Esophagus (tissue), 2 donors: ENCODE results near the gene RABL3. TPM values are rescaled to one million over a fixed set of nuclear protein-coding genes. Genes with fewer than 3 reads are reported as not detected.
"Not testable (repeated sequence)": the region's sequence is repeated elsewhere in the genome, so short reads cannot be mapped to it uniquely, and the experiment has no call there.

Experiments
- H3K27ac ChIP-seq, 2 donors: one replicate each; pipeline ENCODE4 v1.5.1; 2013; ENCODE audit warnings: low read depth in 2 of 2, mild to moderate bottlenecking in 2 of 2, inconsistent platforms in 1 of 2, low read length in 1 of 2, moderate library complexity in 1 of 2
- H3K27me3 ChIP-seq, 2 donors: one replicate each; pipeline ENCODE4 v1.6.1; 2013; ENCODE audit warnings: low read length in 2 of 2, control low read depth in 1 of 2, mild to moderate bottlenecking in 1 of 2; ENCODE audit not compliant: insufficient read depth in 2 of 2, control insufficient read depth in 1 of 2
- H3K36me3 ChIP-seq, 2 donors: one replicate each; pipeline ENCODE4 v1.6.1; 2013; ENCODE audit warnings: low read length in 1 of 2; ENCODE audit not compliant: control insufficient read depth in 2 of 2, insufficient read depth in 2 of 2
- H3K4me1 ChIP-seq, 2 donors: one replicate each; pipeline ENCODE4 v1.6.1; 2013; ENCODE audit warnings: low read length in 1 of 2; ENCODE audit not compliant: control insufficient read depth in 2 of 2, insufficient read depth in 2 of 2
- H3K4me3 ChIP-seq, 2 donors: one replicate each; pipeline ENCODE4 v1.5.1; 2013; ENCODE audit warnings: low read length in 2 of 2, mild to moderate bottlenecking in 2 of 2, low read depth in 1 of 2, moderate library complexity in 1 of 2
- H3K9me3 ChIP-seq, 2 donors: one replicate each; pipeline ENCODE4 v1.6.1; 2013; ENCODE audit warnings: mild to moderate bottlenecking in 2 of 2, low read depth in 1 of 2, low read length in 1 of 2, moderate library complexity in 1 of 2; ENCODE audit not compliant: control insufficient read depth in 2 of 2, insufficient read depth in 1 of 2
- WGBS, 2 donors: extraction: QIAGEN DNeasy Blood & Tissue Kit; methylation state at CpG; one replicate each; pipeline ENCODE4 v1.1.7; 2013; 5-methylcytosine and 5-hydroxymethylcytosine counted together
- polyA plus RNA-seq, 2 donors: library from polyadenylated mRNA; stranded (reverse); fragments of 200-250 nt; gene quantifications; one replicate each; pipeline ENCODE4 v1.2.3, GENCODE V29; 2013
- donor health status: healthy with polysubstance abuse.
- donor health status: Bipolar disorder and iron deficiency.

RABL3 gene
- polyA plus RNA-seq, 2 donors = 2.8 to 8.2 TPM

DNA sequence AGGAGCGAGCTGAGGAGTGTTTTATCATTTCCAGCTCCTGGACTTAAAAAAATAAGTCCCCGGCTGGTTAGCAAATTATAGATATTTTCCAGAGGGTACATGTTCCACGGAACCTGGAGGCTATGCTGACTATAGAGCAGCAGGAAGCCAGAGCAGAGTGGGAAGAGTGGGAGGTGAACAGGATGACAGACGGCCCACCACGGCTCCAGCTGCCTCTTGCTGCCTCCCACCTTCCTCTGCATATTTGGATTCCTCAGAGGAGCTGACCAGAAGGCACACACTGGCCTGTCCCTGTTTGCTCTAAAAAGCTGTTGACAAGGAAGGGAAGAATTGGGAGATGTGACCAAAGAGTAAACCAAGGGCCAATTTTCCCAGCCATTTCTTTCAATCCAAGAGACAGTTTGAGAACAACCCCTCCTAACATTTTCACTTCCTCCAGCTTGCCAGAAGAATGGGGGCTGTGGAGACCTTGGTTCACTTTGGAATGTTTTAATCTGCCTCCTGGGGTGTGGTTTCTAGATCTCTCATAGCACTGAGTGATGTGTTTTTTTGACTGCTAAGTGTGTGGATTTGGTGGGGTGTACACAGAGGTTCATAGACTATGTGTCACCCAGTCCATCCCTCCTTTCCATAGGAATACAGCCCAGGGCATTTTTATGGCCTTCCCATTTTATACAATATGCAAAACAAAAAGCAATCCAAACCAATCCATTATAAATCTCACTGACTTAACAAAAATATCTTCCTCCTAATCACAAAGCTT, 97.1 kb downstream of the RABL3 start:
- no peak overlapping the region for H3K27ac ChIP-seq
- WGBS, 2 donors = 57 to 70% methylated on average over 5 of the region's 5 CpGs

DNA sequence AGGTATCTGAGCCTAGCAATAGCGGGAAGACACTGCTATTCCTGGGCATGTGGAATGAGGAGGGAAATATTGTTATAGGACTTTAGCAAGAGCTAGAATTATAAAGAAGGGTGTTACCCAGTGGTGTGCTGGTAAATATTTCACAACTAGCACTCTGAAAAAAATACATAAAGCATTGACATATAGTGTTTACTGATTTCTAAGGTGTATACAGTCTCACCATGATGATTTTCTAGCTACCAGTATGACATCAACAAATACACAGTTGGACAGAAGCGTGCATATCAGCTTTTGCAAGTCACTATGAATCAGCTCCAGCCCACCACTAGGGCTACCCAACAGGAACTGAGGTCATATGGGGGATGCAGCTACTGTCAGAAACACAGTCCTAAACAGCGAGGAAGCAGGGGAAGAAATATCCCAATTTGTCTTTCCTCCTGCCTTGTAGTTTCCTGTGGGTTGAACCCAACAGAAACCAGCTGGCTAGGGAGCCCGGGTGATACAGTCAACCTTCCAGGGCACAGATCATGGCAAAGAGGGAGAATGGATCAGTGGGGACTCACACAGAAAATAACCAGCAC, 99.9 kb downstream of the RABL3 start:
- no peaks in the 10 kb centered on the region for H3K9me3 ChIP-seq
- 70 to 71% methylated on average over 4 of the region's 4 CpGs for whole genome bisulfite sequencing, 2 donors
- H3K27ac ChIP-seq = no peak overlapping the region
- no peaks in the 10 kb centered on the region for H3K36me3 ChIP-seq
- H3K4me3 ChIP-seq = no peak overlapping the region
- H3K4me1 ChIP-seq = no peaks in the 10 kb centered on the region
- H3K27me3 ChIP-seq = no peaks in the 10 kb centered on the region

More for the DNA sequence above, 97.1 kb downstream of the RABL3 start:
- Histone ChIP-seq H3K27me3 (no peaks in the 10 kb centered on the region), H3K4me1 (no peaks in the 10 kb centered on the region), H3K36me3 (no peaks in the 10 kb centered on the region), H3K4me3 (no peak overlapping the region), H3K9me3 (no peaks in the 10 kb centered on the region)

DNA sequence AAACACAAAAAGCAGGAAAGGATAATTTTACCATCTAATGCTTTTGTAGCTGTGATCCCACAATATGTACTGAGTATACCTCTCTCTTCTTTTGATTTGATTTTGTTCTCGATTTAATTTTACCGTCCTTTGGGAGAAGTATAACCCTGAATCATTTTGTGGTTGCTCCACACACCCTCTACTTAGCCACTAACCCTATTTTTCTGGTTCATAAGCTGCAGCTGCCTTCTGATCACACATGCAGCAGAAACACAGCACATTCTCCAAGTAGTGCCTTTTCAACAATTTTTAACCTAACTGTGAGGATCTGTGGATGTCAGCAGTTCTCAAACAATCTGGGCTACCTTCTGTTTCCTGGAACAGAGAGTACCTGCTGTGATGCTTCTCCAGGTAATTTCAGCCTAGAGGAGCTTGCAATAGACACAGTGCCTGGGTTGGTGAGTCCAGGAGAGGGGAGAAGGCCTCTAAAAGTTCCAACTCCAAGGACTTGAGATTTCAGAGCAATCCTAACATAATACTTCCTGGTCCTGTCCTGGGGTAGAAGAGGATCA, 100.5 kb downstream of the RABL3 start:
- Histone ChIP-seq H3K27me3 (no peaks in the 10 kb centered on the region), H3K9me3 (no peaks in the 10 kb centered on the region), H3K36me3 (no peaks in the 10 kb centered on the region), H3K4me1 (no peaks in the 10 kb centered on the region), H3K27ac (no peak overlapping the region), H3K4me3 (no peak overlapping the region)
- 95 to 100% methylated on average over 2 of the region's 2 CpGs for WGBS, 2 donors

DNA sequence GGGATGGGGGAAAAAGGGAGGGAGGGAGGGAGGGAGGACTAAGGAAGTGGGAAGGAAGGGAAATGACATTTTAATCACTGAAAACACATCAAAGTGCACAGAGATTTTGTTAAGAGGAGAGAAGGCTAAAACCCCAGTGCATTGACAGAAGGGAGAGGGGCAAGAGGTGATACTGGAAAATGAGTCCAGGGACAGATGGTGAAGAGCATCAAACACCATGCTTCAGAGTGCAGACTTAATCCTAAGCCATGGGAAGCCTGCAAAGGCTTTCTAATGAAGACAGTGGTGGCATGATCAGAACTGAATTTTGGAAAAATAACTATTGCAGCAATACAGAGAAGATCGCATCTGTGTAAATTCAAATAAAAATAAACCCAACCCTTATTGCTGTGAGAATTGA, 102.1 kb downstream of the RABL3 start:
- no peaks in the 10 kb centered on the region for H3K9me3 ChIP-seq
- WGBS, 2 donors = 88 to 93% methylated on average over 1 of the region's 1 CpG

GRCh38 chr3:120638820-120639219, 103.5 kb downstream of the RABL3 start:
- not testable (repeated sequence) for H3K4me1 ChIP-seq, H3K27me3 ChIP-seq, H3K4me3 ChIP-seq, H3K9me3 ChIP-seq, H3K27ac ChIP-seq, H3K36me3 ChIP-seq
- WGBS, 2 donors = 90 to 92% methylated on average over 4 of the region's 4 CpGs

More for the DNA sequence above, 102.1 kb downstream of the RABL3 start:
- no peak overlapping the region for H3K27ac ChIP-seq
- H3K4me3 ChIP-seq = no peak overlapping the region
- H3K4me1 ChIP-seq = no peaks in the 10 kb centered on the region
- no peaks in the 10 kb centered on the region for H3K36me3 ChIP-seq
- no peaks in the 10 kb centered on the region for H3K27me3 ChIP-seq

DNA sequence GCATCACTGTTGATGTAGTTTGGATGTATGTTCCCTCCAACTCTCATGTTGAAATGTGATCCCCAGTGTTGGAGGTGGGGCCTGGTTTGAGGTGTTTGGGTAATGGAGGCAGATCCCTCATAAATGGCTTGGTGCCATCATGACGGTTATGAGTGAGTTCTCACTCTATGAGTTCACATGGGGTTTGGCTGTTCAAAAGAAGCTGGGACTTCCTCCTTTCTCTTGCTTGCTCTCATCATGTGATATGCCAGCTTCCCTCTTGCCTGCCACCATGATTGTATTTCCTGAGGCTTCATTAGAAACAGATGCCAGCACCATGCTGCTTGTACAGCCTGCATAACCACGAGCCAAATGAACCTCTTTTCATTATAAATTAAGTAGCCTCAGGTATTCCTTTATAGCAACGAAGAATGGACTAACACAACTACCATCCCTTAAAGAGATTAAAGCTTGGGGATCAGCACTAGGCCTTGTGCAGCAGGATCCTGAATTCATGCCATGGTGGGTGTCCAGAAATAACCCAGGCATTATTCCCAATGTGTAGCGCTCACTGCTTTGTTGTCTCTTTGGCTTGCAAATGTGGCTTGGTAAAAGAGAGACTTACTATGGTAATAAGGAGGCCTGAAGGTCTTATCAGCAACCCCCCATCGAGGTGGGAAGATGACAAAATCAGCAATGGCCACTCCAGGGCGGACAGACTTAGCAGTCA, 104.3 kb downstream of the RABL3 start:
- 76 to 78% methylated on average over 6 of the region's 6 CpGs for WGBS, 2 donors
- H3K27me3 ChIP-seq = no peaks in the 10 kb centered on the region
- H3K27ac ChIP-seq = no peak overlapping the region
- no peaks in the 10 kb centered on the region for H3K4me1 ChIP-seq
- H3K36me3 ChIP-seq = no peaks in the 10 kb centered on the region
- no peaks in the 10 kb centered on the region for H3K9me3 ChIP-seq
- no peak overlapping the region for H3K4me3 ChIP-seq

DNA sequence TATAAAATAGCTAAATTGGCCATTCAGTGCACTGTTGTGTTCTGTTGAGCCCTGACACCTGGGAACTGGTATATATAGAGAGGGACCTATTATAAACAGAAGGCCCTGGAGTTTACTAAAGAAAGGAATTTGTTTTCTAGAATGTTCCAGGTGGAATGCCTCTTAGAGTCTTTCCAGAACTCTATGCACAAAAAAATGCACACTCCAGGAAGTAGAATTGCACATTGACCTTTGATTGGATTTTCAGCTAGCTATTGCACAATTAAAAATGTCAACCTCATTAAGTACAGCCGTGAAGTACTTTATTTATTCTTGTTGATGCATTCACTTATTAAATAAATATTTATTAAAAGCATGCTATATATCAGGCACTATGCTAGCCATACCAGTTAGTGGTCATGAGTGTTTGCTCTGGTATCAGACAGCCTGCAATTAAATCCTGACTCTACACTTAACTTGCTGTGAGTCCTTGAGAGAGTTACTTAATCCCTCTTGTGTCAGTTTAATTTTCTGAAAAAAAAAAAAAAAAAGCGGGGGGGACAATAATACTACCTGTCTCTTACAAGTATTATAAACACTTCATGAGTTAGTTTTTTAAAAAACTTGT, 105.4 kb downstream of the RABL3 start:
- H3K27ac ChIP-seq = no peak overlapping the region
- no peaks in the 10 kb centered on the region for H3K27me3 ChIP-seq
- no peaks in the 10 kb centered on the region for H3K9me3 ChIP-seq
- no peak overlapping the region for H3K4me3 ChIP-seq
- 60 to 68% methylated on average over 2 of the region's 2 CpGs for WGBS, 2 donors
- no peaks in the 10 kb centered on the region for H3K4me1 ChIP-seq
- H3K36me3 ChIP-seq = no peaks in the 10 kb centered on the region

Other genes starting within 250 kb of the RABL3 start
- 100 to 1,000 TPM; 182 to 207 TPM for gene NDUFB4, start 146.2 kb downstream of the RABL3 start, polyA plus RNA-seq
- gene HGD, start 60.3 kb downstream of the RABL3 start, polyA plus RNA-seq = under 1 TPM; 0.06 TPM
- gene GTF2E1, start 228 bp upstream of the RABL3 start, polyA plus RNA-seq = 1 to 10 TPM; 3.5 to 4.1 TPM
- under 1 TPM; 0.08 to 0.21 TPM for gene STXBP5L, start 165.7 kb upstream of the RABL3 start, polyA plus RNA-seq